HG03432 (cell line): ENCODE measurements around the gene NECTIN2.
"Not testable (repeated sequence)": the region's sequence is repeated elsewhere in the genome, so short reads cannot be mapped to it uniquely, and the experiment has no call there.

Source experiments
- ATAC-seq: cut with Tn5 transposase; IDR thresholded peaks from one replicate; pipeline ENCODE4 v1.9.1; 2021; ENCODE audit warnings: mild to moderate bottlenecking, moderate library complexity; ENCODE audit not compliant: unreplicated experiment

Gene NECTIN2

DNA sequence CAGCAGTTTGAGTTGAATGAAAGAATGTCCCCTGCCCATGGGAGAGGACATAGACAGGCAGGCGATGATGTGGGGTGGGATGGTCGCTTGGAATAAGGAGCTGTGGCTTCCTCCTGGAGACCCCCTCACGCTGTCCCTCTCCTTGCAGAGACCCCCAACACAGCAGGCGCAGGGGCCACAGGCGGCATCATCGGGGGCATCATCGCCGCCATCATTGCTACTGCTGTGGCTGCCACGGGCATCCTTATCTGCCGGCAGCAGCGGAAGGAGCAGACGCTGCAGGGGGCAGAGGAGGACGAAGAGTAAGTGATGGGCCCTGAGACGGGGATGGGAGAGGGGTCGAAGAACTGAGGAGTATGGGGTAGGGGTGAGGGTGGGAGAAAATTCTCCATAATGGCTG, 36.0 kb downstream of the NECTIN2 start:
- ATAC-seq: no peak

DNA sequence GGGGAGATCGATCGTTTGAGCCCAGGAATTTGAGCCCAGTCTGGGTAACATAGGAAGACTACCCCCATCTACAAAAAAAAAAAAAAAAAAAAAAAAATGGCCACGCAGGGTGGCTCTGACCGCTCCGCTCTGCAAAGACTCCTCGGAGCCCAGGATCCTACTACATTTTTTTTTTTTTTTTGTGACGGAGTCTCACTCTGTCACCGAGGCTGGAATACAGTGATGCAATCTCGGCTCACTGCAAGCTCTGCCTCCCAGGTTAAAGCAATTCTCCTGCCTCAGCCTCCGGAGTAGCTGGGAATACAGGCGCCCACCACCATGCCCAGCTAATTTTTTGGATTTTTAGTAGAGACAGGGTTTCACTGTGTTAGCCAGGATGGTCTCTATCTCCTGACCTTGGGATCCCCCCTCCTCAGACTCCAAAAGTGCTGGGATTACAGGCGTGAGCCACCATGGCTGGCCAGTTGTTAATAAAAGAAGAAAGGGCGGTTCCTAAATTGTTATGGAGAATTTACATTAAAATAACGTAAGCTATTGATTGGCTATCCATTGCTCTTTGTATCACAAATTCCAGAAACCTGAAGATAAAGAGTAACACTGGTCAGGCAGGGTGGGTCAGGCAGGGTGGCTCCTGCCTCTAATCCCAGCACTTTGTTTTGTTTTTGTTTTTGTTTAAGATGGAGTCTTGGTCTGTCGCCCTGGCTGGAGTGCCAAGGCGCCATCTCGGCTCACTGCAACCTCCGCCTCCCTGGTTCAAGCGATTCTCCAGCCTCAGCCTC, 36.7 kb downstream of the NECTIN2 start:
- not testable (repeated sequence) for ATAC-seq

DNA sequence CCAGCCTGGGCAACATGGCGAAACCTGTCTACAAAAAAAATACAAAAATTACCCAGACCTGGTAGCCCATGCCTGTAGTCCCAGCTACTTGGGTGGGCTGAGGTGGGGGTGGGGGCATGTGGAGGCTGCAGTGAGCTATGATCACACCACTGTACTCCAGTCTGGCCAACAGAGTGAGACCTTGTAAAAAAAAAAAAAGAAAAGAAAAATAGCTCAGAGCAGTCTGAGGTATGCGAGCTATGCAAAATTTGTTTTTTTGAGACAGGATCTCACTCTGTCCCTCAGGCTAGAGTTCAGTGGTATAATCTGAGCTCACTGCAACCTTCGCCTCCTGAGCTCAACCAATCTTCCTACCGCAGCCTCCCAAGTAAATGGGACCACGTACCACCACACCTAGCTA, 37.8 kb downstream of the NECTIN2 start:
- ATAC-seq: no peak

DNA sequence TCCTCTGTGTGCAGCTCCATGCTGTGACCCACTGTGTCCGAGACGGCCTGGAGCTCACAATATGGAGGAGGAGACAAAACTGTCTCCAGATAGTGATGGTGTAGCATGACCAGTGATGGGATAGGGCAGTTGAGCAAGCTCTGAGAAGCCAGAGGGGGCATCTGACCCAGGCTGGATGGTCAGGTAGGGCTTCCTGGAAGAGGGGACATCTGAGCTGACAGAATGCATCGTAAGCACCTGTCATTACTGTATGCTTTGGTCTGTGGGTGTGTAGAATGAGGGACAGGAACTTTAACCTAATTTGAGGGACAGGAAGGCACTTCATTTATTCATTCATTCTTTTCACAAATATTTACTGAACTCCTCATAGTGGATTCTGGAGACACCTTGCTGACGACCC, 38.5 kb downstream of the NECTIN2 start:
- ATAC-seq: no peak

DNA sequence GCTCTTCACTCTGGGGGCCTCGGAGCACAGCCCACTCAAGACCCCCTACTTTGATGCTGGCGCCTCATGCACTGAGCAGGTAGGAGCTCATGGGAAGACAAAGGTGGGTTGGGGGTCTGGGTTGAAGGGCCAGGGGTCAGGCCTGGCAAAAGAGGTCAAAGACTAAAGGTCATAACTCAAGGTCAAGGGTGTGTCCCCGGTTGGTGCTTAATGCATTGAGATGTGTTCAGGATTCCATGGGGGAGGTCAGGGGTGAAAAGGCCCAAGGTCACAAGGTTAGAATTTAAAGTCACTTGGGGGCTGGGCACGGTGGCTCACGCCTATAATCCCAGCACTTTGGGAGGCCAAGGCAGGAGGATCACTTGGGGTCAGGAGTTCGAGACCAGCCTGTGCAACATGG, 40.0 kb downstream of the NECTIN2 start:
- ATAC-seq: no peak

DNA sequence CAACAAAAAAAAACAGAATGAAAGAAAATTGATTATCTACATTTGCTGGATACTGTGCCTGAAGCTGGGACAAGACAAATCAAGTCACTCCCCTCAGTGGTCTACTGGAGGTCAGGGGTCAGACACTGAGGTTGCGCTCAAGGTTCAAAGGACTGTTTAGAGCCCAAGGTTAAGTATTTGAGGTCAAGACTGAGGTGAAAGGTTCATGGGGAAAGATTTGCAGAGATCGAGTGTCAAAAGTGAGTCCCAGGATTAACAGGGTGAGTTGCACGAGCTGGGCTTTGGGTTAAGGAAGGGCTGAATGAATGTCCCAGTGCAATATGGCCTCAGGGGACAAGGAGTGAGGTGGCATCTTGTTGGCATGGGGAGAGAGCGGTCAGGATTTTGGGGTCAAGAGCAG, 41.6 kb downstream of the NECTIN2 start:
- ATAC-seq: no peak

DNA sequence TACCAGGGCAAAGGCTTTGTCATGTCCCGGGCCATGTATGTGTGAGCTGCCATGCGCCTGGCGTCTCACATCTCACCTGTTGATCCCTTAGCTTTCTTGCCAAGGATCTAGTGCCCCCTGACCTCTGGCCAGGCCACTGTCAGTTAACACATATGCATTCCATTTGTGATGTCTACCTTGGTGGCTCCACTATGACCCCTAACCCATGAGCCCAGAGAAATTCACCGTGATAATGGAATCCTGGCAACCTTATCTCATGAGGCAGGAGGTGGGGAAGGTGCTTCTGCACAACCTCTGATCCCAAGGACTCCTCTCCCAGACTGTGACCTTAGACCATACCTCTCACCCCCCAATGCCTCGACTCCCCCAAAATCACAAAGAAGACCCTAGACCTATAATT, 42.2 kb downstream of the NECTIN2 start:
- ATAC-seq: not testable (repeated sequence)

DNA sequence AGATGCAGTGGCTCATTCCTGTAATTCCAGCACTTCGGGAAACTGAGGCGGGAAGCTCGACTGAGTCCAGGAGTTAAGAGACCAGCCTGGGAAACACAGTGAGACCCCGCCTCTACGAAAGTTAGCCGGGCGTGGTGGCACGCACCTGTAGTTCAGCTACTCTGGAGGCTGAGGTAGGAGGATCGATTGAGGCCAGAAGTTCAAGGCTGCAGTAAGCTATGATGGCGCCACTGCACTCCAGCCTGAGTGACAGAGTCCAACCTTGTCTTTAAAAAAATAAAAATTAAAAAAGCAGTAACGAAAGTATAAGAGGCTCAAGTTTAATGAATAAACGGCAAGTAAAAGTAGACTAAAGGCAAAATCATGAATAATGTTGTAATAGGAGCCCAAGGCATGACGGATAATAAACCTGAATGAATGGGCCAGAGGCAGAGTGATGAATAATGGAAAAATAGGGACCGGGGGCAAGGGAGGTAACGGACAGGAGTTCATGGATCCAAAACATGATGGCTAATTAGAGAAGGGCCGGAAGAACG, 43.8 kb downstream of the NECTIN2 start:
- no peak for ATAC-seq

DNA sequence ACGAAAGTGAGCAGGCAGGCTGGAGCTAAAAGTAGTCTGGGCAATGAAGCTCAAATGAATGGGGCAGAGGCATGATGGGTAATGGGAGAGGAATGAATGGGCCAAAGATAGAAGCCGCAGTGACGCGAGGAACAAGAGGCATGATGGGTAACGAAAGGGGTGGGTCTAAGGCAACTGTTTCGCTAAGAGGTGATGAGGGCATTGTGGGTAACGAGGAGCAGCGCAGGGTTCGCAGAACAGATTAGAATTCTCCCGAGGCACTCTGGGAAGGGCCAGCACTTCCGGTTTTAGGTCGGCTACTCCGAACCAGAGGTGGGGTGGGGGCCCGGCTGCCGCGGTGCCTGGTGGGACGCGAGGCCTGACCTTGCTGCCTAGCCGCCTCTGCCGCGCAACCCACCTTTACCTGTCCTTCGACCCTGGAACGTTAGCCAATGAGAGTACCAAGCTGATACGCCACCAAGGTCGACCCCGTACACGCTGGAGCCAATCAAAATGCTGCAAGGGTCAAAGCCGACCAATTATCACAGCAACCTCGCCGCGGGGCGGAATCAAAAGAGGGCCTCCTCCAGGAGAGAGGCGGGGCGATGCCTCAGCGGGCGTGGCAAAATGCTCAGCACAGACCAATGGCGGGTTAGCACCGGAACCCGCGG, 44.4 kb downstream of the NECTIN2 start:
- peak; percentile 83 for ATAC-seq

DNA sequence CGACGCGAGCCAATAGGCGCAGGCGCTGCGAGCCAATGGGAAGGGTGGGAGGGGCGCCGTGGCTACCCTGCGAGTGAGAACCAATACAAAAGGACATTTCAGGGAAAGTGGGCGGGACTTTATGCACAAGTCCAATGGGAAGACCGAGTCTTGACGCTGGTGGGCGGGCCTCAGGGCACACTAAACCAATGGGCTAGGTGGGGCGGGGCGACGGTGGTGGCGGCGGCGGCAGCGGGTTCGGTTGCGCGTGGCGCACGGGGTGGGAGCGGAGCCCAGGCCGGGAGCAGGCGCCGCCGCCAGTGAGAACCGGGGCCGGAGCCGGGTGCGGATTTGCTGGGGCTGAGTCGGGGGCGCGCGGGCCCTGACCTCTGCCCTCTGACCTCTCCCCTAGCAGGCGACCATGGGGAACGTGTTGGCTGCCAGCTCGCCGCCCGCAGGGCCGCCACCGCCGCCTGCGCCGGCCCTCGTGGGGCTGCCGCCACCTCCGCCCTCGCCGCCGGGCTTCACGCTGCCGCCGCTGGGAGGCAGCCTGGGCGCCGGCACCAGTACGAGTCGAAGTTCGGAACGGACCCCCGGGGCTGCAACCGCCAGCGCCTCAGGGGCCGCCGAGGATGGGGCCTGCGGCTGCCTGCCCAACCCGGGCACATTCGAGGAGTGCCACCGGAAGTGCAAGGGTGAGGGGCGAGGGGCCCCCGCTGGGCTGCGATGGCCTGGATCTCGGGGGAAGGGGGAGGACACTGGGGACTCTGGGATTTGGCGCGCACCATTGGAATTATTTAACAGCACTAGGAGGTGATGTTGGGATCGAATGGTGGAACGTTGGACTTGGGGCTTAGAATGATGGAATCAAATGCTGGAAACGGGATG, 45.2 kb downstream of the NECTIN2 start, which contains the start of gene TOMM40:
TOMM40 (plus strand) TSS at position 239 of the 867 bp plus-strand sequence; CDS start at position 401, 162 bp downstream.
- ATAC-seq: peak; percentile 69

DNA sequence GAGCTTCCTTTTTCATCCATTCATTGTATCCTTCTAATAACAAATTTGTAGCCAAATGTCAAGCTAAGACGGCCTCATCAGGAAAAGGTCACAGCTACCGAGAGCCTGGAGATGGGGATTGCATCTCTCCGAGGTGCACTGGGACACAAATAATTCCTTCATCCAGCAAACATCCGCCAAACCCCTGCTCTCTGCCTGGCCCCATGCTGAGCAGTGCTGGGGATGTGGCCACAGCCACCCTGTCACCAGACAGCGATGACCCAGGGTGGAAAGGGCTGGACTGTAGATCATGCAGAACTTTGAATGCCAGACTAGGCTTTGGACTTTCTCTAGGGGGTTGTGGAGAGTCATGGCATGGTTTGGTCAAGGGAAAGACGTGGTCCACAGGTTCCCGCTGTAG, 46.8 kb downstream of the NECTIN2 start:
- ATAC-seq: no peak

DNA sequence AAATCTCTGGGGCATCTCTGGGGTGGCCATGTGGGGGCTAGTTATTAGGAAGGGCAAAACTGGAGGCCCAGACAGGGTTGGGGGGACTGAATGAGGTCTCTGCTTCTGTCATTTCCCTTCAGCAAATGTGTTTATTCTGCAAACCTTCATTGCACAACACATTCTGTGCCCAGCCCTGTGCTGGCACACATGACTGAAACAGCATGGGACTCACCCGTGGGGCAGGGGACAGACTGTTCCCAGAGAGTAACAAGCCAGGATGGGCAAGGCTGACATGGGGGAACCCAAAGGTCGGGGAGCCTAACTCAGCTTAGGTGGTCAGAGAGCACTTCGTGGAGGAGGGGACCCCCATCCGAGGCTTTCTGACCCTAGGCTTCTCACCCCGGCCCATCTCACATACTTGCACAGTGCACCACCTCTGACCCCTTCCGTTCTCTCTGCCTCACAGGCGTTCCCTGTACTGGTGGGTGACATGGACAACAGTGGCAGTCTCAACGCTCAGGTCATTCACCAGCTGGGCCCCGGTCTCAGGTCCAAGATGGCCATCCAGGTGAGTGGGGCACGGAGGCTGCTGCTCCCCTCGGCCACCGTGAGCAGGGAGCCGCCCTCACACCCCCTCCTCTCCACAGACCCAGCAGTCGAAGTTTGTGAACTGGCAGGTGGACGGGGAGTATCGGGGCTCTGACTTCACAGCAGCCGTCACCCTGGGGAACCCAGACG, 47.4 kb downstream of the NECTIN2 start:
- no peak for ATAC-seq

DNA sequence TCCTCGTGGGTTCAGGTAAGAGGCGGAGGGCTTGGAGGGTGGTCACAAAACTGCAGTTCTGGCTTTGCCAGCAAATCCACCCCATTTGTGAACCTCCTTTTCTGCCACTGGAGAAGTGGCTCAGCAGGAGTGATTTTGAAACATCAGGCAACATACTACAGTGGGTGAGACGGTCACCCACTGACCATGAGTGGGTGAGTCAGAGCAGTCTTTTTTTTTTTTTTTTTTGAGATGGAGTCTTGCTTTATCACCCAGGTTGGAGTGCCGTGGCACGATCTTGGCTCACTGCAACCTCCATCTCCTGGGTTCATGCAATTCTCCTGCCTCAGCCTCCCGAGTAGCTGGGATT, 47.9 kb downstream of the NECTIN2 start:
- ATAC-seq: no peak

DNA sequence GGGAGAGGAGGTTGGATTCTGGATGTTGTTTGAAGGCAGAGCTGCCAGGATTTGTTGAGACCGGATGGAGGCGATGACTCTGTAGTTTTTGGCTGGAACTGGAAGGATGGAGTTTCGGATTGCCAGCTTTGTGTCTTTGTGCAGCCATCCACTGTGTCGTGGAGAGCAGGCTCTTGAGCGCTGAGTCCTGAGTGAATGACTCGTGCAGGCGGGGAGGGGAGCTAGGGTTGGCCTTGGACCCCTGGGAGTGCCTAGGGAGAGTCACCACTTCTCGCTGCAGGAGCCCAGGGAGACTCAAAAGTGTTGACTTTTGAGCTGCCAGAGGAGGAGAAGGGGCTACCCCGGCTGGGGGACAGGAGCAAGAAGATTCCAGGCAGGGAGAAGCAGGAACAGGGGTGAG, 48.8 kb downstream of the NECTIN2 start:
- no peak for ATAC-seq

DNA sequence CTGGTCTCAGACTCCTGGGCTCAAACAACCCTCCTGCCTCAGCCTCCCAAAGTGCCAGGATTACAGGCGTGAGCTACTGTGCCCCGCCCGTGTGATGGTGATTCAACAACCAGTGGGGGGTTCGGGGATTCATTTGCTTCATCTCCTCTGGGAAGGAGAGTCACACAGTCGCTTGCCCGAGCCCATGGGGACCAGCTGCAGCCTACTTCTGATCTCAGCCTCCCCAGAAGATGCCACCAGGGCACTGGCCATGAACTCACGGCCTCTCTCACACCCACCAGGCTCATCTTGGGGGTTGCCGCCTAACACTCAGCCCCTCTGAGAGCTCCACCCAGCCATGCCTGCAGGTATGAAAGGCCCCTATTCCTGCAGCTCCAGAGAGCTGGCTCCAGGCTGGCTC, 51.7 kb downstream of the NECTIN2 start:
- no peak for ATAC-seq

DNA sequence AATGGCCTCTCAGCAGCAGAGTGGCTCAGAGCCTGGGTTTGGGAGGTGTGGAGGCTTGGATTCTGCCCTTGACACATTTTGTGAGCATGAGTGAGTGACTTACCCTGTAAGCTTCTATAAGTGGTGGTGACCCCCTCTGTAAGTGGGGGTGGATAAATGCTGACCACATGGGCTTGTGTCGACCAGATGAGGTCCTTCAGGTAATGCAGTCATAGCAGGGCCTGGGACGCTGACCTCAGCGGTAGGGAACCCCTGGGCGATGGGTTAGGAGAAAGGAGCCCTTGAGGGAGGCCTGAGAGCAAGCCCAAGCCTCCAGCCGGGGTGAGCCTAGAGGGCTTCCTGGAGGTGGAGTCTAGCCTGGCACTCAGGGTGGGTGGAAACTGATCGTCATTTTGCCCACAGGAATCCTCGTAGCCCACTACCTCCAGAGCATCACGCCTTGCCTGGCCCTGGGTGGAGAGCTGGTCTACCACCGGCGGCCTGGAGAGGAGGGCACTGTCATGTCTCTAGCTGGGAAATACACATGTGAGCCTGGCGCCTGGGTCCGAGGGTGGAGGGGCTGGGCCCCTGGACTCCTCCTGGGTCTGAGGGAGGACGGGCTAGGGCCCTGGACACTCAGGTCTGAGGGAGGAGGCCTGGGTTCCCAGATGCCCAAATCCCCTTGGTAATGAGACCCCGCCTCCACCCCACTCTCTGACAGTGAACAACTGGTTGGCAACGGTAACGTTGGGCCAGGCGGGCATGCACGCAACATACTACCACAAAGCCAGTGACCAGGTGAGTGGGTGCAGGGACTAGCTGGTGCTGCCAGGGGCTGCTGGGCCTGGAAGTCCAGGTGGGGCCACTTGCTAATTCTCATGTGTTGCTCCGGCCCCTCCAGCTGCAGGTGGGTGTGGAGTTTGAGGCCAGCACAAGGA, 54.5 kb downstream of the NECTIN2 start:
- no peak for ATAC-seq

DNA sequence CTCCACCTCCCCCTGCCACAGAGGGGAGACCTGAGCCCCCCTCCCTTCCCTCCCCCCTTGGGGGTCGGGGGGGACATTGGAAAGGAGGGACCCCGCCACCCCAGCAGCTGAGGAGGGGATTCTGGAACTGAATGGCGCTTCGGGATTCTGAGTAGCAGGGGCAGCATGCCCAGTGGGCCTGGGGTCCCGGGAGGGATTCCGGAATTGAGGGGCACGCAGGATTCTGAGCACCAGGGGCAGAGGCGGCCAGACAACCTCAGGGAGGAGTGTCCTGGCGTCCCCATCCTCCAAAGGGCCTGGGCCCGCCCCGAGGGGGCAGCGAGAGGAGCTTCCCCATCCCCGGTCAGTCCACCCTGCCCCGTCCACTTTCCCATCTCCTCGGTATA, 57.1 kb downstream of the NECTIN2 start:
- ATAC-seq: no peak

DNA sequence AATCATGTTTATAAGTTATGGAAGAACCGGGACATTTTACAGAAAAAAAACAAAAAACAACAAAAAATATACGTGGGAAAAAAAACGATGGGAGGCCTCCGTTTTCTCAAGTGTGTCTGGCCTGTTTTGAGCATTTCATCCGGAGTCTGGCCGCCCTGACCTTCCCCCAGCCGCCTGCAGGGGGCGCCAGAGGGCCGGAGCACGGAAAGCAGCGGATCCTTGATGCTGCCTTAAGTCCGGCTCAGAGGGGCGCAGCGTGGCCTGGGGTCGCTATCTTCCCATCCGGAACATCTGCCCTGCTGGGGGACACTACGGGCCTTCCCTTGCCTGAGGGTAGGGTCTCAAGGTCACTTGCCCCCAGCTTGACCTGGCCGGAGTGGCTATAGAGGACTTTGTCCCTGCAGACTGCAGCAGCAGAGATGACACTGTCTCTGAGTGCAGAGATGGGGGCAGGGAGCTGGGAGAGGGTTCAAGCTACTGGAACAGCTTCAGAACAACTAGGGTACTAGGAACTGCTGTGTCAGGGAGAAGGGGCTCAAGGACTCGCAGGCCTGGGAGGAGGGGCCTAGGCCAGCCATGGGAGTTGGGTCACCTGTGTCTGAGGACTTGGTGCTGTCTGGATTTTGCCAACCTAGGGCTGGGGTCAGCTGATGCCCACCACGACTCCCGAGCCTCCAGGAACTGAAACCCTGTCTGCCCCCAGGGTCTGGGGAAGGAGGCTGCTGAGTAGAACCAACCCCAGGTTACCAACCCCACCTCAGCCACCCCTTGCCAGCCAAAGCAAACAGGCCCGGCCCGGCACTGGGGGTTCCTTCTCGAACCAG, 57.7 kb downstream of the NECTIN2 start:
- no peak for ATAC-seq
